Neural cell (in vitro differentiated cells): ENCODE results near the gene CPXM1. TPM values are rescaled to one million over a fixed set of nuclear protein-coding genes. Genes with fewer than 3 reads are reported as not detected.

Experiments used
- H2AFZ ChIP-seq: fragments of 200-600, 300-800 bp; sonication (generic), shearing (Covaris generic); 2 replicates; pipeline ENCODE4 v1.6.0; 2014; ENCODE audit warnings: low read depth, mild to moderate bottlenecking, antibody characterized with exemption, low read length, moderate library complexity
- H3F3A ChIP-seq: fragments of 200-600 bp; shearing (Covaris generic); 2 replicates; pipeline ENCODE4 v1.6.1; 2016; ENCODE audit warnings: mild to moderate bottlenecking, moderate library complexity, mixed read lengths, antibody characterized with exemption, low read length; ENCODE audit not compliant: insufficient read depth, poor library complexity, severe bottlenecking
- H3K27ac ChIP-seq: fragments of 200-600, 300-800 bp; sonication (generic), shearing (Covaris generic); 2 replicates; pipeline ENCODE4 v1.5.1; 2014; ENCODE audit warnings: mild to moderate bottlenecking, low read length, moderate library complexity
- H3K27me3 ChIP-seq: fragments of 300-800, 200-600 bp; sonication (generic), shearing (Covaris generic); 2 replicates; pipeline ENCODE4 v1.6.0; 2014; ENCODE audit warnings: mild to moderate bottlenecking, low read depth, low read length, moderate library complexity; ENCODE audit not compliant: insufficient read depth
- H3K36me3 ChIP-seq: fragments of 300-800, 200-600 bp; sonication (generic), shearing (Covaris generic); 2 replicates; pipeline ENCODE4 v1.5.1; 2014; ENCODE audit warnings: mild to moderate bottlenecking, antibody characterized with exemption, low read length, moderate library complexity; ENCODE audit not compliant: insufficient read depth
- H3K4me2 ChIP-seq: fragments of 300-800, 200-600 bp; sonication (generic), shearing (Covaris generic); 2 replicates; pipeline ENCODE4 v1.6.0; 2014; ENCODE audit warnings: mild to moderate bottlenecking, low read length
- H3K4me3 ChIP-seq: fragments of 300-800, 200-600 bp; sonication (generic), shearing (Covaris generic); 2 replicates; pipeline ENCODE4 v1.5.1; 2014; ENCODE audit warnings: mild to moderate bottlenecking, low read length, moderate library complexity
- H3K79me2 ChIP-seq: fragments of 200-600 bp; shearing (Covaris generic); replicated peaks from 2 replicates; pipeline ENCODE4 v1.6.0; 2014; ENCODE audit warnings: mild to moderate bottlenecking, low read length, moderate library complexity; ENCODE audit not compliant: insufficient read depth
- H3K9ac ChIP-seq: fragments of 300-800, 200-600 bp; sonication (generic), shearing (Covaris generic); 2 replicates; pipeline ENCODE4 v1.6.1; 2016; ENCODE audit warnings: mild to moderate bottlenecking, low read length, mixed read lengths
- H3K9me2 ChIP-seq: fragments of 200-600 bp; shearing (Covaris generic); 2 replicates; pipeline ENCODE4 v1.6.1; 2016; ENCODE audit warnings: mild to moderate bottlenecking, low read length, mixed read lengths; ENCODE audit not compliant: insufficient read depth
- H3K9me3 ChIP-seq: fragments of 200-600, 300-800 bp; sonication (generic), shearing (Covaris generic); 2 replicates; pipeline ENCODE4 v1.6.1; 2016; ENCODE audit warnings: mild to moderate bottlenecking, mixed run types, low read length, moderate library complexity, mixed read lengths
- H4K20me1 ChIP-seq: fragments of 200-600 bp; shearing (Covaris generic); 2 replicates; pipeline ENCODE4 v1.6.1; 2016; ENCODE audit warnings: mild to moderate bottlenecking, mixed run types; ENCODE audit not compliant: insufficient read depth
- CTCF ChIP-seq: fragments of 450-650 bp; IDR thresholded peaks from 2 replicates; pipeline ENCODE4 v1.5.1; 2014; ENCODE audit warnings: antibody characterized with exemption, mild to moderate bottlenecking, moderate library complexity; ENCODE audit not compliant: poor library complexity, severe bottlenecking
- EP300 ChIP-seq: fragments of 450-650 bp; conservative IDR thresholded peaks from 2 replicates; pipeline ENCODE4 v1.6.1; 2014; ENCODE audit warnings: antibody characterized with exemption, mild to moderate bottlenecking, moderate library complexity; ENCODE audit not compliant: poor library complexity, severe bottlenecking
- EZH2 ChIP-seq: fragments of 200-600, 300-800 bp; shearing (Covaris generic), sonication (generic); IDR thresholded peaks from 2 replicates; pipeline ENCODE4 v1.6.1; 2014; ENCODE audit warnings: antibody characterized with exemption, low read length, borderline replicate concordance, mild to moderate bottlenecking; ENCODE audit not compliant: insufficient read depth, poor library complexity, severe bottlenecking
- MXI1 ChIP-seq: fragments of 450-650 bp; conservative IDR thresholded peaks from 2 replicates; pipeline ENCODE4 v1.6.1; 2014; ENCODE audit warnings: antibody characterized with exemption, mild to moderate bottlenecking; ENCODE audit not compliant: poor library complexity, severe bottlenecking
- POLR2AphosphoS5 ChIP-seq: IDR thresholded peaks from 2 replicates; pipeline ENCODE4 v1.6.1; 2012
- RAD21 ChIP-seq: fragments of 450-650 bp; conservative IDR thresholded peaks from 2 replicates; pipeline ENCODE4 v1.6.1; 2014; ENCODE audit warnings: antibody characterized with exemption, mild to moderate bottlenecking, moderate library complexity
- REST ChIP-seq: IDR thresholded peaks from 2 replicates; pipeline ENCODE4 v1.6.1; 2012; ENCODE audit warnings: borderline replicate concordance
- SMC3 ChIP-seq: fragments of 450-650 bp; conservative IDR thresholded peaks from 2 replicates; pipeline ENCODE4 v1.6.1; 2014; ENCODE audit warnings: antibody characterized with exemption, mild to moderate bottlenecking, moderate library complexity; ENCODE audit not compliant: poor library complexity
- TAF1 ChIP-seq: IDR thresholded peaks from 2 replicates; pipeline ENCODE4 v1.6.1; 2012; ENCODE audit warnings: low read depth
- polyA plus RNA-seq: library from polyadenylated mRNA; depleted of rRNA; stranded (reverse); fragments of >200 nt; gene quantifications from 2 replicates; pipeline ENCODE4 v1.2.3, GENCODE V29; 2014

CPXM1 gene
- polyA plus RNA-seq, 1 donor from 2014 or later, result 44.0 TPM

- H3K9me3 ChIP-seq, result peaks cover 1% of the 10 kb centered on the region
- H2AFZ ChIP-seq, result no peak overlapping the region
- H4K20me1 ChIP-seq, result no peaks in the 10 kb centered on the region
- H3K4me2 ChIP-seq, result no peak overlapping the region
- H3K9ac ChIP-seq, result no peak overlapping the region
- no peaks in the 10 kb centered on the region for H3K9me2 ChIP-seq
- H3K27me3 ChIP-seq, result peaks cover 23% of the 10 kb centered on the region
- H3K36me3 ChIP-seq, result no peaks in the 10 kb centered on the region
- no peaks in the 10 kb centered on the region for H3K79me2 ChIP-seq
- TF ChIP-seq TAF1 (no peak), EP300 (no peak), POLR2AphosphoS5 (no peak), MXI1 (no peak), EZH2 (no peak), RAD21 (no peak), SMC3 (no peak), REST (no peak), CTCF (no peak)
- H3K27ac ChIP-seq, result no peak overlapping the region
- no peak overlapping the region for H3K4me3 ChIP-seq
- no peaks in the 10 kb centered on the region for H3F3A ChIP-seq
These were observed 16.9 kb upstream of the CPXM1 start for GRCh38 chr20:2817341-2817726.

GRCh38 chr20:2816583-2817340 is 16.3 kb upstream of the CPXM1 start:
- Histone ChIP-seq H3K36me3 (no peaks in the 10 kb centered on the region), H3K9ac (no peak overlapping the region), H3K27me3 (peaks cover 19% of the 10 kb centered on the region), H3K27ac (no peak overlapping the region), H2AFZ (no peak overlapping the region), H3K4me2 (no peak overlapping the region), H3K4me3 (no peak overlapping the region), H3K9me3 (peaks cover 7% of the 10 kb centered on the region), H3F3A (no peaks in the 10 kb centered on the region), H3K9me2 (no peaks in the 10 kb centered on the region), H4K20me1 (no peaks in the 10 kb centered on the region), H3K79me2 (no peaks in the 10 kb centered on the region)
- TF ChIP-seq EZH2, result no peak
- TF ChIP-seq TAF1, result no peak
- no peak for TF ChIP-seq EP300
- no peak for TF ChIP-seq REST
- TF ChIP-seq MXI1, result no peak
